IMR-90 (cell line): Measurements from ENCODE around the gene NAPSA. TPM values are rescaled to one million over a fixed set of nuclear protein-coding genes. Genes with fewer than 3 reads are reported as not detected.

ENCODE experiments used
- ATAC-seq: fragments of 200-7000 bp; cut with Tn5 transposase; 2 replicates; pipeline ENCODE4 v1.9.1; 2020; ENCODE audit warnings: low read depth, mild to moderate bottlenecking, moderate library complexity
- BruUV-seq: library from RNA; stranded (reverse); fragments of 400-500 nt; replicated peaks from 2 replicates; lab custom pipeline; 2021; lab: Mats Ljungman, UMichigan
- CTCF ChIA-PET: fragments of 300-600 bp; formaldehyde crosslinking; extraction: SDS; loops from one replicate; lab custom pipeline; 2021; ENCODE audit warnings: antibody characterized with exemption; lab: Yijun Ruan, JAX
- POLR2A ChIA-PET: fragments of 300-600 bp; sonication (Branson Sonifier 250); formaldehyde crosslinking; loops from one replicate; lab custom pipeline; 2022; ENCODE audit warnings: antibody characterized with exemption; ENCODE audit not compliant: unreplicated experiment; lab: Charles Lee
- DNase-seq: peaks from one replicate; pipeline ENCODE4 v3.0.0; 2013
- H2AFZ ChIP-seq: replicated peaks from 2 replicates; pipeline ENCODE3; 2013; ENCODE audit warnings: low read length, mild to moderate bottlenecking; ENCODE audit not compliant: poor library complexity
- H2AK5ac ChIP-seq: 2 replicates; pipeline ENCODE4 v1.6.1; 2013; ENCODE audit warnings: low read depth, low read length, inconsistent platforms
- H2AK9ac ChIP-seq: replicated peaks from 2 replicates; pipeline ENCODE3; 2013; ENCODE audit warnings: mild to moderate bottlenecking, low read depth, low read length, moderate library complexity; ENCODE audit not compliant: poor library complexity
- H2BK120ac ChIP-seq: 2 replicates; pipeline ENCODE4 v1.6.1; 2013; ENCODE audit warnings: low read depth, low read length, inconsistent platforms
- H2BK15ac ChIP-seq: 3 replicates; pipeline ENCODE4 v1.6.1; 2013; ENCODE audit warnings: low read depth, low read length, inconsistent platforms
- H2BK20ac ChIP-seq: 2 replicates; pipeline ENCODE4 v1.6.1; 2013; ENCODE audit warnings: low read depth, mild to moderate bottlenecking, inconsistent platforms, low read length, moderate library complexity
- H2BK5ac ChIP-seq: 2 replicates; pipeline ENCODE4 v1.6.1; 2013; ENCODE audit warnings: mild to moderate bottlenecking, low read depth, low read length, inconsistent platforms; ENCODE audit not compliant: poor library complexity, severe bottlenecking
- H3K14ac ChIP-seq: replicated peaks from 2 replicates; pipeline ENCODE4 v1.6.1; 2013; ENCODE audit warnings: low read depth, low read length, inconsistent platforms
- H3K18ac ChIP-seq: 2 replicates; pipeline ENCODE4 v1.6.1; 2013; ENCODE audit warnings: low read depth, low read length, control low read depth
- H3K23ac ChIP-seq: 2 replicates; pipeline ENCODE4 v1.6.1; 2013; ENCODE audit warnings: low read depth, low read length, inconsistent platforms
- H3K27ac ChIP-seq: 2 replicates; pipeline ENCODE4 v1.5.1; 2013; ENCODE audit warnings: mild to moderate bottlenecking, control low read depth, low read length; ENCODE audit not compliant: insufficient read depth
- H3K27me3 ChIP-seq: 2 replicates; pipeline ENCODE4 v1.6.1; 2013; ENCODE audit warnings: low read length; ENCODE audit not compliant: control insufficient read depth, insufficient read depth
- H3K36me3 ChIP-seq: 2 replicates; pipeline ENCODE4 v1.6.1; 2013; ENCODE audit warnings: low read length, mixed read lengths; ENCODE audit not compliant: control insufficient read depth, insufficient read depth
- H3K4ac ChIP-seq: 2 replicates; pipeline ENCODE4 v1.6.1; 2013; ENCODE audit warnings: low read depth, low read length, inconsistent platforms
- H3K4me1 ChIP-seq: 2 replicates; pipeline ENCODE4 v1.6.1; 2013; ENCODE audit warnings: low read length, mixed read lengths; ENCODE audit not compliant: control insufficient read depth, insufficient read depth
- H3K4me2 ChIP-seq: 2 replicates; pipeline ENCODE4 v1.6.1; 2013; ENCODE audit warnings: low read depth, mild to moderate bottlenecking, control low read depth, low read length, moderate library complexity
- H3K4me3 ChIP-seq: 2 replicates; pipeline ENCODE4 v1.5.1; 2013; ENCODE audit warnings: low read depth, mild to moderate bottlenecking, control low read depth, low read length, moderate library complexity; ENCODE audit not compliant: insufficient read depth
- H3K56ac ChIP-seq: 2 replicates; pipeline ENCODE4 v1.6.1; 2013; ENCODE audit warnings: low read length, inconsistent platforms; ENCODE audit not compliant: insufficient read depth; ENCODE audit errors: extremely low read depth
- H3K79me1 ChIP-seq, 2 experiments: 2 replicates each; pipeline ENCODE4 v1.6.1; 2013; ENCODE audit warnings: low read length in 2 of 2, inconsistent platforms in 1 of 2, low read depth in 1 of 2
- H3K9ac ChIP-seq: 2 replicates; pipeline ENCODE4 v1.6.1; 2013; ENCODE audit warnings: low read depth, low read length, control low read depth
- H3K9me1 ChIP-seq: 2 replicates; pipeline ENCODE4 v1.6.1; 2013; ENCODE audit warnings: low read length, inconsistent platforms; ENCODE audit not compliant: insufficient read depth
- H3K9me3 ChIP-seq: 2 replicates; pipeline ENCODE4 v1.6.1; 2013; ENCODE audit warnings: low read length; ENCODE audit not compliant: control insufficient read depth, insufficient read depth
- H4K20me1 ChIP-seq: 2 replicates; pipeline ENCODE4 v1.6.1; 2013; ENCODE audit warnings: low read length, inconsistent platforms; ENCODE audit not compliant: insufficient read depth
- H4K5ac ChIP-seq: 2 replicates; pipeline ENCODE4 v1.6.1; 2013; ENCODE audit warnings: mild to moderate bottlenecking, low read depth, low read length, control low read depth
- H4K8ac ChIP-seq, 2 experiments: 2 replicates each; pipeline ENCODE4 v1.6.1; 2013; ENCODE audit warnings: low read depth in 2 of 2, low read length in 2 of 2, control low read depth in 1 of 2, inconsistent platforms in 1 of 2
- H4K91ac ChIP-seq: 2 replicates; pipeline ENCODE4 v1.6.1; 2013; ENCODE audit warnings: low read depth, low read length, inconsistent platforms; ENCODE audit not compliant: insufficient read depth
- BHLHE40 ChIP-seq: fragments of 150-350 bp; IDR thresholded peaks from 2 replicates; pipeline ENCODE4 v1.6.1; 2016; ENCODE audit warnings: mild to moderate bottlenecking, low read depth, low read length
- CHD1 ChIP-seq: IDR thresholded peaks from 2 replicates; pipeline ENCODE4 v1.6.1; 2012; ENCODE audit warnings: low read depth, low read length, improper control_type of control experiment
- ELK1 ChIP-seq: fragments of 150-350 bp; IDR thresholded peaks from 2 replicates; pipeline ENCODE4 v1.6.1; 2016; ENCODE audit warnings: low read depth, mild to moderate bottlenecking, low read length, moderate library complexity, borderline replicate concordance
- MXI1 ChIP-seq: IDR thresholded peaks from 2 replicates; pipeline ENCODE4 v1.6.1; 2012; ENCODE audit warnings: low read depth, mild to moderate bottlenecking, low read length, moderate library complexity, borderline replicate concordance
- NFE2L2 ChIP-seq: fragments of 150-350 bp; IDR thresholded peaks from 2 replicates; pipeline ENCODE4 v1.6.1; 2016; ENCODE audit warnings: low read depth, mild to moderate bottlenecking, low read length
- POLR2A ChIP-seq: IDR thresholded peaks from 2 replicates; pipeline ENCODE4 v1.6.1; 2012; ENCODE audit warnings: mild to moderate bottlenecking, low read depth, low read length
- RAD21 ChIP-seq: IDR thresholded peaks from 2 replicates; pipeline ENCODE4 v1.6.1; 2012; ENCODE audit warnings: low read length, improper control_type of control experiment
- RFX5 ChIP-seq: IDR thresholded peaks from 2 replicates; pipeline ENCODE4 v1.8.0; 2012; ENCODE audit warnings: low read depth, mild to moderate bottlenecking, low read length, moderate library complexity
- SMC3 ChIP-seq: fragments of 150-350 bp; IDR thresholded peaks from 2 replicates; pipeline ENCODE4 v1.6.1; 2016; ENCODE audit warnings: low read depth, mild to moderate bottlenecking, antibody characterized with exemption, low read length, moderate library complexity
- WGBS, 2 experiments: methylation state at CpG; one replicate each; pipeline versions ENCODE4 v1.1.5 to v1.1.7; 2013; ENCODE audit warnings: missing lambda C conversion rate in 2 of 2; ENCODE audit not compliant: insufficient read length in 1 of 2; ENCODE audit errors: extremely low coverage in 2 of 2; 5-methylcytosine and 5-hydroxymethylcytosine counted together
- dilution Hi-C: fragments of 300-500 bp; cut with HindIII; formaldehyde crosslinking; loops from one replicate; pipeline ENCODE4 v1.14.3; 2018; ENCODE audit warnings: low sequenced_read_pairs; ENCODE audit not compliant: unreplicated experiment
- in situ Hi-C: fragments of 300-500 bp; cut with MboI; formaldehyde crosslinking; loops from 3 replicates; pipeline ENCODE4 v1.14.3; 2019; ENCODE audit warnings: low sequenced_read_pairs, inconsistent platforms, mixed read lengths
- intact Hi-C: fragments of 100-400 bp; cut with micrococcal nuclease; formaldehyde crosslinking; loops from 2 replicates; pipeline ENCODE4 v1.10.0; 2022
- polyA plus RNA-seq, 3 experiments: library from polyadenylated mRNA; depleted of rRNA; stranded (reverse); fragments of >200 nt; gene quantifications; 2 replicates each; pipeline ENCODE4 v1.2.3, GENCODE V29; 2012; ENCODE audit warnings: low replicate concordance in 1 of 3
- total RNA-seq: library from RNA; depleted of rRNA; stranded (reverse); fragments of >200 nt; gene quantifications from 2 replicates; pipeline ENCODE4 v1.2.3, GENCODE V29; 2012
- TF ChIP-seq, protein P1 (sequence below): conservative IDR thresholded peaks from 2 replicates; pipeline ENCODE4 v1.5.1; 2012; ENCODE audit warnings: mild to moderate bottlenecking, low read depth, low read length, improper control_type of control experiment

The NAPSA gene
- total and polyA plus RNA-seq, 2 of the 4 experiments (the other 2 are of a cell fraction) = 0.39 TPM; not detected in 1

- Histone ChIP-seq H3K9me1 (no peaks in the 10 kb centered on the region), H3K18ac (no peak overlapping the region), H3K23ac (no peak overlapping the region), H4K91ac (no peak overlapping the region), H2BK20ac (no peak overlapping the region), H2AK9ac (no peak overlapping the region), H4K8ac (no peak overlapping the region), H2BK5ac (no peak overlapping the region), H3K27ac (no peak overlapping the region), H3K4me1 (no peaks in the 10 kb centered on the region), H3K4me2 (no peak overlapping the region), H3K4ac (no peak overlapping the region), H3K9ac (no peak overlapping the region), H4K5ac (no peak overlapping the region), H3K14ac (no peak overlapping the region), H3K9me3 (no peaks in the 10 kb centered on the region), H3K4me3 (no peak overlapping the region), H2AFZ (no peak overlapping the region), H3K56ac (no peak overlapping the region), H3K36me3 (no peaks in the 10 kb centered on the region), H2BK120ac (no peak overlapping the region), H3K79me1 (no peaks in the 10 kb centered on the region), H2AK5ac (no peak overlapping the region), H3K27me3 (peaks cover 13% of the 10 kb centered on the region), H4K20me1 (no peaks in the 10 kb centered on the region), H2BK15ac (no peak overlapping the region)
- no peak for DNase-seq
- 86% methylated on average over 34 of the region's 55 CpGs; no CpG with 5 or more reads in 1 of the 2 experiments for WGBS, 2 experiments
- POLR2A ChIA-PET = no interaction called here
- ATAC-seq = no peak
- CTCF ChIA-PET = no interaction called here
- no TSS peak for BruUV-seq
- dilution Hi-C loops = no loop called here
- intact Hi-C loops = no loop called here
- in situ Hi-C loops = no loop called here
- TF ChIP-seq POLR2A (no peak), NFE2L2 (no peak), BHLHE40 (no peak), SMC3 (no peak), RAD21 (no peak), MXI1 (no peak), ELK1 (no peak), RFX5 (no peak), CHD1 (no peak)
- TF ChIP-seq, protein P1, sequence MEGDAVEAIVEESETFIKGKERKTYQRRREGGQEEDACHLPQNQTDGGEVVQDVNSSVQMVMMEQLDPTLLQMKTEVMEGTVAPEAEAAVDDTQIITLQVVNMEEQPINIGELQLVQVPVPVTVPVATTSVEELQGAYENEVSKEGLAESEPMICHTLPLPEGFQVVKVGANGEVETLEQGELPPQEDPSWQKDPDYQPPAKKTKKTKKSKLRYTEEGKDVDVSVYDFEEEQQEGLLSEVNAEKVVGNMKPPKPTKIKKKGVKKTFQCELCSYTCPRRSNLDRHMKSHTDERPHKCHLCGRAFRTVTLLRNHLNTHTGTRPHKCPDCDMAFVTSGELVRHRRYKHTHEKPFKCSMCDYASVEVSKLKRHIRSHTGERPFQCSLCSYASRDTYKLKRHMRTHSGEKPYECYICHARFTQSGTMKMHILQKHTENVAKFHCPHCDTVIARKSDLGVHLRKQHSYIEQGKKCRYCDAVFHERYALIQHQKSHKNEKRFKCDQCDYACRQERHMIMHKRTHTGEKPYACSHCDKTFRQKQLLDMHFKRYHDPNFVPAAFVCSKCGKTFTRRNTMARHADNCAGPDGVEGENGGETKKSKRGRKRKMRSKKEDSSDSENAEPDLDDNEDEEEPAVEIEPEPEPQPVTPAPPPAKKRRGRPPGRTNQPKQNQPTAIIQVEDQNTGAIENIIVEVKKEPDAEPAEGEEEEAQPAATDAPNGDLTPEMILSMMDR = no peak
Measured at GRCh38 chr19:50322931-50323781, 42.3 kb downstream of the NAPSA start.
